HepG2 (cell line): Measurements from ENCODE around the gene HACD2. TPM values are rescaled to one million over a fixed set of nuclear protein-coding genes. Genes with fewer than 3 reads are reported as not detected.

Experiments
- ARID5B ChIP-seq: IDR thresholded peaks from 2 replicates; pipeline ENCODE4 v1.4.0; 2020; ENCODE audit warnings: mild to moderate bottlenecking, missing genetic modification reagents
- BORCS8-MEF2B ChIP-seq: sonication (generic); formaldehyde crosslinking; IDR thresholded peaks from 2 replicates; pipeline ENCODE4 v1.8.0; 2022; ENCODE audit warnings: mild to moderate bottlenecking, missing genetic modification reagents
- DR1 ChIP-seq: sonication (generic); formaldehyde crosslinking; IDR thresholded peaks from 2 replicates; pipeline ENCODE4 v1.8.0; 2021; ENCODE audit warnings: mild to moderate bottlenecking, missing genetic modification reagents, inconsistent platforms
- EED ChIP-seq: sonication (generic); formaldehyde crosslinking; IDR thresholded peaks from 2 replicates; pipeline ENCODE4 v1.5.0; 2020; ENCODE audit warnings: mild to moderate bottlenecking, missing genetic modification reagents
- ERF ChIP-seq: IDR thresholded peaks from 2 replicates; pipeline ENCODE4 v1.6.1; 2018; ENCODE audit warnings: missing biosample characterization, missing genetic modification reagents
- KDM5A ChIP-seq: fragments of 200-600 bp; sonication (generic); IDR thresholded peaks from 2 replicates; pipeline ENCODE4 v1.7.0; 2018; ENCODE audit warnings: antibody characterized with exemption, mild to moderate bottlenecking, low read length, borderline replicate concordance
- MBD4 ChIP-seq: IDR thresholded peaks from 2 replicates; pipeline ENCODE4 v1.6.1; 2012; ENCODE audit warnings: low read length, inconsistent platforms, borderline replicate concordance
- RELA ChIP-seq: sonication (generic); formaldehyde crosslinking; IDR thresholded peaks from 2 replicates; pipeline ENCODE4 v1.4.0; 2020; ENCODE audit warnings: missing genetic modification reagents
- RFXANK ChIP-seq: IDR thresholded peaks from 2 replicates; pipeline ENCODE4 v1.6.1; 2016
- ZFP90 ChIP-seq: sonication (generic); formaldehyde crosslinking; IDR thresholded peaks from 2 replicates; pipeline ENCODE4 v1.8.0; 2022; ENCODE audit warnings: missing genetic modification reagents, mild to moderate bottlenecking, inconsistent platforms, borderline replicate concordance
- ZNF124 ChIP-seq: sonication (generic); formaldehyde crosslinking; IDR thresholded peaks from 2 replicates; pipeline ENCODE4 v1.4.0; 2020; ENCODE audit warnings: missing genetic modification reagents
- ZNF256 ChIP-seq: sonication (generic); formaldehyde crosslinking; conservative IDR thresholded peaks from 2 replicates; pipeline ENCODE4 v1.4.0; 2020; ENCODE audit warnings: missing genetic modification reagents
- ZNF33A ChIP-seq: sonication (generic); formaldehyde crosslinking; IDR thresholded peaks from 2 replicates; pipeline ENCODE4 v1.5.1; 2020; ENCODE audit warnings: missing genetic modification reagents, mild to moderate bottlenecking, moderate library complexity, borderline replicate concordance
- ZNF484 ChIP-seq: sonication (generic); formaldehyde crosslinking; IDR thresholded peaks from 2 replicates; pipeline ENCODE4 v1.5.1; 2020; ENCODE audit warnings: mild to moderate bottlenecking, low read depth, missing genetic modification reagents, borderline replicate concordance
- ZNF746 ChIP-seq: sonication (generic); formaldehyde crosslinking; IDR thresholded peaks from 2 replicates; pipeline ENCODE4 v1.8.0; 2022; ENCODE audit warnings: mild to moderate bottlenecking, missing genetic modification reagents
- ZNF749 ChIP-seq: sonication (generic); formaldehyde crosslinking; IDR thresholded peaks from 2 replicates; pipeline ENCODE4 v1.8.0; 2022; ENCODE audit warnings: mild to moderate bottlenecking, missing genetic modification reagents, moderate library complexity, borderline replicate concordance
- ZSCAN22 ChIP-seq: sonication (generic); formaldehyde crosslinking; IDR thresholded peaks from 2 replicates; pipeline ENCODE4 v1.4.0; 2020; ENCODE audit warnings: mild to moderate bottlenecking, missing genetic modification reagents
- polyA plus RNA-seq, 8 experiments: library from polyadenylated mRNA; depleted of rRNA in 3 of 8; stranded (reverse) in 7 of 8; unstranded in 1 of 8; fragments of >200 nt; fragmentation: Illumina TruSeq in 4 of 8; extraction: Trizol in 4 of 8; gene quantifications; 2 replicates each; pipeline versions ENCODE4 v1.2.1 to v1.2.3, GENCODE V29; 2011 to 2016; ENCODE audit warnings: low read depth in 4 of 8, missing spikeins in 1 of 8, mixed read lengths in 1 of 8; ENCODE audit not compliant: insufficient read depth in 1 of 8
- total RNA-seq, 5 experiments: library from RNA; depleted of rRNA; stranded (reverse); fragments of >200 nt; fragmentation: Illumina TruSeq; extraction: Trizol; gene quantifications; 2 replicates each; pipeline ENCODE4 v1.2.3, GENCODE V29; 2016; ENCODE audit warnings: low read depth in 1 of 5
- TF ChIP-seq, protein P1 (sequence below), 2 experiments: sonication (generic) in 1 of 2; formaldehyde crosslinking in 1 of 2; IDR thresholded peaks; 2 replicates each; pipeline versions ENCODE4 v1.4.0 to v1.6.1; 2016 to 2020; ENCODE audit warnings: borderline replicate concordance in 1 of 2, low read depth in 1 of 2, mild to moderate bottlenecking in 1 of 2, missing genetic modification reagents in 1 of 2

The HACD2 gene
- total and polyA plus RNA-seq, 2 of the 13 experiments (the other 11 are each of a cell fraction or from before 2014, with no cell fraction given), result 47.0 to 50.4 TPM

- 0 out of 2 replicates have a peak, but pooled peaks have one; percentile 2 for TF ChIP-seq ZNF746 (CRISPR knock-in tag)
- no peak; the same call in 1 of the 2 replicates for TF ChIP-seq ERF (CRISPR knock-in tag)
- TF ChIP-seq ZNF484, result no peak
- TF ChIP-seq, protein P1, sequence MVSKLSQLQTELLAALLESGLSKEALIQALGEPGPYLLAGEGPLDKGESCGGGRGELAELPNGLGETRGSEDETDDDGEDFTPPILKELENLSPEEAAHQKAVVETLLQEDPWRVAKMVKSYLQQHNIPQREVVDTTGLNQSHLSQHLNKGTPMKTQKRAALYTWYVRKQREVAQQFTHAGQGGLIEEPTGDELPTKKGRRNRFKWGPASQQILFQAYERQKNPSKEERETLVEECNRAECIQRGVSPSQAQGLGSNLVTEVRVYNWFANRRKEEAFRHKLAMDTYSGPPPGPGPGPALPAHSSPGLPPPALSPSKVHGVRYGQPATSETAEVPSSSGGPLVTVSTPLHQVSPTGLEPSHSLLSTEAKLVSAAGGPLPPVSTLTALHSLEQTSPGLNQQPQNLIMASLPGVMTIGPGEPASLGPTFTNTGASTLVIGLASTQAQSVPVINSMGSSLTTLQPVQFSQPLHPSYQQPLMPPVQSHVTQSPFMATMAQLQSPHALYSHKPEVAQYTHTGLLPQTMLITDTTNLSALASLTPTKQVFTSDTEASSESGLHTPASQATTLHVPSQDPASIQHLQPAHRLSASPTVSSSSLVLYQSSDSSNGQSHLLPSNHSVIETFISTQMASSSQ (IDR thresholded peaks at IDR 0.05; ENCODE audit: low read depth), result no peak
- TF ChIP-seq, protein P1 (CRISPR knock-in tag; IDR thresholded peaks at IDR 0.05; ENCODE audit: borderline replicate concordance), result peak; percentile 65; the same call in 1 of the 2 replicates
- TF ChIP-seq ZNF256 (CRISPR knock-in tag), result no peak
- TF ChIP-seq MBD4, result no peak
- peak; percentile 86; the same call in 1 of the 2 replicates for TF ChIP-seq BORCS8-MEF2B (CRISPR knock-in tag)
- peak; percentile 20; the same call in 1 of the 2 replicates for TF ChIP-seq ARID5B (CRISPR knock-in tag)
- TF ChIP-seq ZNF33A (CRISPR knock-in tag), result no peak
- no peak; the same call in 1 of the 2 replicates for TF ChIP-seq ZFP90
- peak; percentile 61 for TF ChIP-seq DR1 (CRISPR knock-in tag)
- TF ChIP-seq ZNF124 (CRISPR knock-in tag), result peak; percentile 33; the same call in 1 of the 2 replicates
- 0 out of 2 replicates have a peak, but pooled peaks have one; percentile 22 for TF ChIP-seq RFXANK (CRISPR knock-in tag)
- peak; percentile 57; the same call in 1 of the 2 replicates for TF ChIP-seq KDM5A
- peak; percentile 32; the same call in 1 of the 2 replicates for TF ChIP-seq ZNF749 (CRISPR knock-in tag)
- 0 out of 2 replicates have a peak, but pooled peaks have one; percentile 27 for TF ChIP-seq RELA
- no peak for TF ChIP-seq EED (CRISPR knock-in tag)
- TF ChIP-seq ZSCAN22 (CRISPR knock-in tag), result no peak
These were observed at the start of gene HACD2 (continued) for GRCh38 chr3:123584988-123585937.
